H1 (cell line): ENCODE measurements around the gene CSNK2B. TPM values are rescaled to one million over a fixed set of nuclear protein-coding genes. Genes with fewer than 3 reads are reported as not detected.

ENCODE experiments used
- ASH2L ChIP-seq: fragments of 200-600, 300-600 bp; sonication (generic); IDR thresholded peaks from one replicate; pipeline ENCODE4 v1.7.1; 2017; ENCODE audit warnings: low read length
- EP300 ChIP-seq, 2 experiments: IDR thresholded peaks; 1 replicate in 1 of 2; 2 replicates in 1 of 2; pipeline ENCODE4 v1.6.1; 2011 to 2012; ENCODE audit warnings: low read depth in 2 of 2, low read length in 2 of 2, mild to moderate bottlenecking in 2 of 2, borderline replicate concordance in 1 of 2, inconsistent platforms in 1 of 2, moderate library complexity in 1 of 2
- MAFK ChIP-seq: IDR thresholded peaks from 2 replicates; pipeline ENCODE4 v1.6.1; 2012; ENCODE audit warnings: low read depth, mild to moderate bottlenecking, improper control_type of control experiment, low read length
- polyA plus RNA-seq, 7 experiments: library from polyadenylated mRNA; depleted of rRNA in 3 of 7; stranded (reverse) in 5 of 7; unstranded in 2 of 7; fragments of >200 nt in 5 of 7; fragments of 200-250 nt in 2 of 7; gene quantifications; 1 replicate in 5 of 7; 2 replicates in 1 of 7; 4 replicates in 1 of 7; pipeline versions ENCODE4 v1.2.1 to v1.2.3, GENCODE V29; 2011 to 2013; ENCODE audit warnings: missing spikeins in 2 of 7, mixed read lengths in 2 of 7
- total RNA-seq: library from RNA; stranded (reverse); fragmentation: NEBNext Ultra II Directional; extraction: Animal tissue kit (Norgen Biotek cat#: 25700); gene quantifications from 2 replicates; pipeline ENCODE4 v1.2.1, GENCODE V29; 2021

CSNK2B gene
- total and polyA plus RNA-seq, 2 of the 8 experiments (the other 6 are each of a cell fraction or from before 2014, with no cell fraction given), result 169 to 208 TPM

DNA sequence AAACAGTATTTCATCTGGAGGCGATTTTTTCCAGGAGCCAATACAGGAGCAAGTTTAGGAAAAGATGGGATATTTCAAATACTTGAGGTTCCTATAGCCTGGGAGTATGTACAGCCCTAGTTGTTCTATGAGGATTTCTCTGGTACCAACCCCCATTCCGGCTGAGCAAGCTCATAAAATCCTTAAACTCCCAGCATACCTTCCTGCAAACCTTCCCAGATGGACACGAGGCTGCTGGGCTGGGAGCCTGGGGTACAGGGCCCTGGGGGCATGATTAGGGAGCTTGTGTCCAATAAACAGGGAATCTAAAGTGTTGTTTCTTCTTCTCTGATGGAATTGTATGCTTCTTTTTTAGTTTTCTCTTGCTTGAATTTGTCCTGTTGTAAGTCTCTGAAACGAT lies 43.9 kb upstream of the CSNK2B start (continued):
- TF ChIP-seq EP300 (IDR thresholded peaks at IDR 0.05; ENCODE audit: borderline replicate concordance in 1 of 2, low read depth in 2 of 2, low read length in 2 of 2) (no peak), MAFK (no peak), ASH2L (no peak)
